ENCODE measurements around the gene DOCK11.

GRCh38 chrX:118726396-118726795 is 230.8 kb downstream of the DOCK11 start:
- TF ChIP-seq POLR2AphosphoS5 (IDR thresholded peaks at IDR 0.05; ENCODE audit: low read depth, low read length): no peak
- no peak for TF ChIP-seq REST (IDR thresholded peaks at IDR 0.05; ENCODE audit: insufficient read depth in 1 of 2, low read depth in 2 of 2, low read length in 2 of 2)

Measured in PFSK-1 (cell line).